IMR-90 (cell line): Measurements from ENCODE around the gene SIGLEC12. TPM values are rescaled to one million over a fixed set of nuclear protein-coding genes. Genes with fewer than 3 reads are reported as not detected.

Experiments used
- ATAC-seq: fragments of 200-7000 bp; cut with Tn5 transposase; 2 replicates; pipeline ENCODE4 v1.9.1; 2020; ENCODE audit warnings: low read depth, mild to moderate bottlenecking, moderate library complexity
- BruUV-seq: library from RNA; stranded (reverse); fragments of 400-500 nt; replicated peaks from 2 replicates; lab custom pipeline; 2021; lab: Mats Ljungman, UMichigan
- CTCF ChIA-PET: fragments of 300-600 bp; formaldehyde crosslinking; extraction: SDS; loops from one replicate; lab custom pipeline; 2021; ENCODE audit warnings: antibody characterized with exemption; lab: Yijun Ruan, JAX
- POLR2A ChIA-PET: fragments of 300-600 bp; sonication (Branson Sonifier 250); formaldehyde crosslinking; loops from one replicate; lab custom pipeline; 2022; ENCODE audit warnings: antibody characterized with exemption; ENCODE audit not compliant: unreplicated experiment; lab: Charles Lee
- DNase-seq: peaks from one replicate; pipeline ENCODE4 v3.0.0; 2013
- H2AFZ ChIP-seq: replicated peaks from 2 replicates; pipeline ENCODE3; 2013; ENCODE audit warnings: low read length, mild to moderate bottlenecking; ENCODE audit not compliant: poor library complexity
- H2AK5ac ChIP-seq: 2 replicates; pipeline ENCODE4 v1.6.1; 2013; ENCODE audit warnings: low read depth, low read length, inconsistent platforms
- H2AK9ac ChIP-seq: replicated peaks from 2 replicates; pipeline ENCODE3; 2013; ENCODE audit warnings: mild to moderate bottlenecking, low read depth, low read length, moderate library complexity; ENCODE audit not compliant: poor library complexity
- H2BK120ac ChIP-seq: 2 replicates; pipeline ENCODE4 v1.6.1; 2013; ENCODE audit warnings: low read depth, low read length, inconsistent platforms
- H2BK15ac ChIP-seq: 3 replicates; pipeline ENCODE4 v1.6.1; 2013; ENCODE audit warnings: low read depth, low read length, inconsistent platforms
- H2BK20ac ChIP-seq: 2 replicates; pipeline ENCODE4 v1.6.1; 2013; ENCODE audit warnings: low read depth, mild to moderate bottlenecking, inconsistent platforms, low read length, moderate library complexity
- H2BK5ac ChIP-seq: 2 replicates; pipeline ENCODE4 v1.6.1; 2013; ENCODE audit warnings: mild to moderate bottlenecking, low read depth, low read length, inconsistent platforms; ENCODE audit not compliant: poor library complexity, severe bottlenecking
- H3K14ac ChIP-seq: replicated peaks from 2 replicates; pipeline ENCODE4 v1.6.1; 2013; ENCODE audit warnings: low read depth, low read length, inconsistent platforms
- H3K18ac ChIP-seq: 2 replicates; pipeline ENCODE4 v1.6.1; 2013; ENCODE audit warnings: low read depth, low read length, control low read depth
- H3K23ac ChIP-seq: 2 replicates; pipeline ENCODE4 v1.6.1; 2013; ENCODE audit warnings: low read depth, low read length, inconsistent platforms
- H3K27ac ChIP-seq: 2 replicates; pipeline ENCODE4 v1.5.1; 2013; ENCODE audit warnings: mild to moderate bottlenecking, control low read depth, low read length; ENCODE audit not compliant: insufficient read depth
- H3K27me3 ChIP-seq: 2 replicates; pipeline ENCODE4 v1.6.1; 2013; ENCODE audit warnings: low read length; ENCODE audit not compliant: control insufficient read depth, insufficient read depth
- H3K36me3 ChIP-seq: 2 replicates; pipeline ENCODE4 v1.6.1; 2013; ENCODE audit warnings: low read length, mixed read lengths; ENCODE audit not compliant: control insufficient read depth, insufficient read depth
- H3K4ac ChIP-seq: 2 replicates; pipeline ENCODE4 v1.6.1; 2013; ENCODE audit warnings: low read depth, low read length, inconsistent platforms
- H3K4me1 ChIP-seq: 2 replicates; pipeline ENCODE4 v1.6.1; 2013; ENCODE audit warnings: low read length, mixed read lengths; ENCODE audit not compliant: control insufficient read depth, insufficient read depth
- H3K4me2 ChIP-seq: 2 replicates; pipeline ENCODE4 v1.6.1; 2013; ENCODE audit warnings: low read depth, mild to moderate bottlenecking, control low read depth, low read length, moderate library complexity
- H3K4me3 ChIP-seq: 2 replicates; pipeline ENCODE4 v1.5.1; 2013; ENCODE audit warnings: low read depth, mild to moderate bottlenecking, control low read depth, low read length, moderate library complexity; ENCODE audit not compliant: insufficient read depth
- H3K56ac ChIP-seq: 2 replicates; pipeline ENCODE4 v1.6.1; 2013; ENCODE audit warnings: low read length, inconsistent platforms; ENCODE audit not compliant: insufficient read depth; ENCODE audit errors: extremely low read depth
- H3K79me1 ChIP-seq, 2 experiments: 2 replicates each; pipeline ENCODE4 v1.6.1; 2013; ENCODE audit warnings: low read length in 2 of 2, inconsistent platforms in 1 of 2, low read depth in 1 of 2
- H3K9ac ChIP-seq: 2 replicates; pipeline ENCODE4 v1.6.1; 2013; ENCODE audit warnings: low read depth, low read length, control low read depth
- H3K9me1 ChIP-seq: 2 replicates; pipeline ENCODE4 v1.6.1; 2013; ENCODE audit warnings: low read length, inconsistent platforms; ENCODE audit not compliant: insufficient read depth
- H3K9me3 ChIP-seq: 2 replicates; pipeline ENCODE4 v1.6.1; 2013; ENCODE audit warnings: low read length; ENCODE audit not compliant: control insufficient read depth, insufficient read depth
- H4K20me1 ChIP-seq: 2 replicates; pipeline ENCODE4 v1.6.1; 2013; ENCODE audit warnings: low read length, inconsistent platforms; ENCODE audit not compliant: insufficient read depth
- H4K5ac ChIP-seq: 2 replicates; pipeline ENCODE4 v1.6.1; 2013; ENCODE audit warnings: mild to moderate bottlenecking, low read depth, low read length, control low read depth
- H4K8ac ChIP-seq, 2 experiments: 2 replicates each; pipeline ENCODE4 v1.6.1; 2013; ENCODE audit warnings: low read depth in 2 of 2, low read length in 2 of 2, control low read depth in 1 of 2, inconsistent platforms in 1 of 2
- H4K91ac ChIP-seq: 2 replicates; pipeline ENCODE4 v1.6.1; 2013; ENCODE audit warnings: low read depth, low read length, inconsistent platforms; ENCODE audit not compliant: insufficient read depth
- BHLHE40 ChIP-seq: fragments of 150-350 bp; IDR thresholded peaks from 2 replicates; pipeline ENCODE4 v1.6.1; 2016; ENCODE audit warnings: mild to moderate bottlenecking, low read depth, low read length
- CHD1 ChIP-seq: IDR thresholded peaks from 2 replicates; pipeline ENCODE4 v1.6.1; 2012; ENCODE audit warnings: low read depth, low read length, improper control_type of control experiment
- CTCF ChIP-seq: conservative IDR thresholded peaks from 2 replicates; pipeline ENCODE4 v1.5.1; 2012; ENCODE audit warnings: mild to moderate bottlenecking, low read depth, low read length, improper control_type of control experiment
- ELK1 ChIP-seq: fragments of 150-350 bp; IDR thresholded peaks from 2 replicates; pipeline ENCODE4 v1.6.1; 2016; ENCODE audit warnings: low read depth, mild to moderate bottlenecking, low read length, moderate library complexity, borderline replicate concordance
- MAFK ChIP-seq: IDR thresholded peaks from 2 replicates; pipeline ENCODE4 v1.6.1; 2012; ENCODE audit warnings: low read depth, low read length, improper control_type of control experiment
- NFE2L2 ChIP-seq: fragments of 150-350 bp; IDR thresholded peaks from 2 replicates; pipeline ENCODE4 v1.6.1; 2016; ENCODE audit warnings: low read depth, mild to moderate bottlenecking, low read length
- POLR2A ChIP-seq: IDR thresholded peaks from 2 replicates; pipeline ENCODE4 v1.6.1; 2012; ENCODE audit warnings: mild to moderate bottlenecking, low read depth, low read length
- RCOR1 ChIP-seq: IDR thresholded peaks from 2 replicates; pipeline ENCODE4 v1.6.1; 2012; ENCODE audit warnings: mild to moderate bottlenecking, low read length, improper control_type of control experiment; ENCODE audit not compliant: insufficient replicate concordance
- USF2 ChIP-seq: fragments of 150-350 bp; IDR thresholded peaks from 2 replicates; pipeline ENCODE4 v1.6.1; 2017; ENCODE audit warnings: mild to moderate bottlenecking, antibody characterized with exemption, low read length, low read depth
- WGBS, 2 experiments: methylation state at CpG; one replicate each; pipeline versions ENCODE4 v1.1.5 to v1.1.7; 2013; ENCODE audit warnings: missing lambda C conversion rate in 2 of 2; ENCODE audit not compliant: insufficient read length in 1 of 2; ENCODE audit errors: extremely low coverage in 2 of 2; 5-methylcytosine and 5-hydroxymethylcytosine counted together
- dilution Hi-C: fragments of 300-500 bp; cut with HindIII; formaldehyde crosslinking; loops from one replicate; pipeline ENCODE4 v1.14.3; 2018; ENCODE audit warnings: low sequenced_read_pairs; ENCODE audit not compliant: unreplicated experiment
- in situ Hi-C: fragments of 300-500 bp; cut with MboI; formaldehyde crosslinking; loops from 3 replicates; pipeline ENCODE4 v1.14.3; 2019; ENCODE audit warnings: low sequenced_read_pairs, inconsistent platforms, mixed read lengths
- intact Hi-C: fragments of 100-400 bp; cut with micrococcal nuclease; formaldehyde crosslinking; loops from 2 replicates; pipeline ENCODE4 v1.10.0; 2022
- polyA plus RNA-seq, 3 experiments: library from polyadenylated mRNA; depleted of rRNA; stranded (reverse); fragments of >200 nt; gene quantifications; 2 replicates each; pipeline ENCODE4 v1.2.3, GENCODE V29; 2012; ENCODE audit warnings: low replicate concordance in 1 of 3
- total RNA-seq: library from RNA; depleted of rRNA; stranded (reverse); fragments of >200 nt; gene quantifications from 2 replicates; pipeline ENCODE4 v1.2.3, GENCODE V29; 2012

The SIGLEC12 gene
- total and polyA plus RNA-seq, 2 of the 4 experiments (the other 2 are of a cell fraction), result not detected

- TF ChIP-seq BHLHE40, result no peak
- TF ChIP-seq RCOR1, result no peak
- TF ChIP-seq POLR2A, result no peak
- no peak for TF ChIP-seq CHD1
- TF ChIP-seq MAFK, result no peak
- TF ChIP-seq USF2, result no peak
- TF ChIP-seq CTCF, result no peak
- TF ChIP-seq ELK1, result no peak
- no peak for TF ChIP-seq NFE2L2
- BruUV-seq, result no TSS peak
- CTCF ChIA-PET, result no interaction called here
- no CpG with 5 or more reads among the region's 2 CpGs for WGBS, 2 experiments
- Histone ChIP-seq H3K27me3 (no peaks in the 10 kb centered on the region), H4K5ac (no peak overlapping the region), H2AFZ (no peak overlapping the region), H3K4me2 (no peak overlapping the region), H3K4me3 (no peak overlapping the region), H2AK5ac (no peak overlapping the region), H3K4me1 (no peaks in the 10 kb centered on the region), H4K8ac (no peak overlapping the region), H4K91ac (no peak overlapping the region), H3K4ac (no peak overlapping the region), H4K20me1 (no peaks in the 10 kb centered on the region), H2AK9ac (no peak overlapping the region), H3K79me1 (no peaks in the 10 kb centered on the region), H3K14ac (no peak overlapping the region), H3K18ac (no peak overlapping the region), H3K36me3 (no peaks in the 10 kb centered on the region), H3K9ac (no peak overlapping the region), H2BK15ac (no peak overlapping the region), H2BK120ac (no peak overlapping the region), H3K56ac (no peak overlapping the region), H2BK5ac (no peak overlapping the region), H3K9me3 (no peaks in the 10 kb centered on the region), H3K23ac (no peak overlapping the region), H3K9me1 (no peaks in the 10 kb centered on the region), H2BK20ac (no peak overlapping the region), H3K27ac (no peak overlapping the region)
- dilution Hi-C loops (no loop called here), in situ Hi-C loops (no loop called here), intact Hi-C loops (no loop called here)
- POLR2A ChIA-PET, result no interaction called here
- DNase-seq, result no peak
- no peak for ATAC-seq
Measured at GRCh38 chr19:51520728-51521127, 19.1 kb upstream of the SIGLEC12 start.
